Measurements from ENCODE around the gene SLC12A7. TPM values are rescaled to one million over a fixed set of nuclear protein-coding genes. Genes with fewer than 3 reads are reported as not detected.

The SLC12A7 gene
- total and polyA plus RNA-seq, 2 of the 13 experiments (the other 11 are each of a cell fraction or from before 2014, with no cell fraction given) = 14.0 to 18.5 TPM

DNA sequence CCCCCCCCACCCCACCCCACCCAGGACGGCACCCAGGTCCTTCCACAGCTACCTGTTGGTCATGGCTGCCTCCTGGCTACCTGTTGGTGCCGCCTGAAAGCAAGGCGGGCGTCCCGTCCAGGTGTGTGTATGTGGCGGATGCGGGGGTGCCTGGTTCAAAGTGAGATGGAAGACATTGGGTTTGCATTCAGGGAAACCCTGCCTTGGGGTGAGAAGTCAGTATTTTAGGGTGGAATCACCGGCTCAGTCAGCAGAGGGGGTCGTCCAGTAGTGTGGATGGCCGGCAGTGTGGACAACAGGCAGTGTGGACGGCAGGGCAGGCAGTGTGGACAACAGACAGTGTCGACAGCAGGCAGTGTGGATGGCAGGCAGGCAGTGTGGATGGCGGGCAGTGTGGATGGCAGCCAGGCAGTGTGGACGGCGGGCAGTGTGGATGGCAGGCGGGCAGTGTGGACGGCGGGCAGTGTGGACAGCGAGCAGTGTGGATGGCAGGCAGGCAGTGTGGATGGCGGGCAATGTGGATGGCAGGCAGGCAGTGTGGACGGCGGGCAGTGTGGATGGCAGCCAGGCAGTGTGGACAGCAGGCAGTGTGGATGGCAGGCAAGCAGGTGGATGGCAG lies 75.2 kb downstream of the SLC12A7 start:
- no peak overlapping the region for H3K9ac ChIP-seq (ENCODE audit: insufficient read depth, low read depth, low read length)
- no peaks in the 10 kb centered on the region for H3K79me2 ChIP-seq (ENCODE audit: insufficient read depth, low read length)
- in situ Hi-C loops (cut with HindIII; ENCODE audit: extremely low pct_ligation_motif_present, low pct_unique_long_range_greater_than_20kb) = no loop called here
- H3K4me3 ChIP-seq (replicated peaks in 1 of 3; ENCODE audit: insufficient read depth in 1 of 3, low read depth in 2 of 3, low read length in 3 of 3) = no peak overlapping the region
- no peak overlapping the region for H2AFZ ChIP-seq (ENCODE audit: low read length)
- TF ChIP-seq MTA3 (CRISPR knock-in tag; IDR thresholded peaks at IDR 0.05) (no peak), BORCS8-MEF2B (CRISPR knock-in tag; IDR thresholded peaks at IDR 0.05) (no peak), ZNF44 (CRISPR knock-in tag; IDR thresholded peaks at IDR 0.05) (no peak), FOXJ3 (CRISPR knock-in tag; IDR thresholded peaks at IDR 0.05; ENCODE audit: borderline replicate concordance) (no peak), NFKBIZ (CRISPR knock-in tag; IDR thresholded peaks at IDR 0.05) (no peak), YEATS2 (CRISPR knock-in tag; IDR thresholded peaks at IDR 0.05; ENCODE audit: borderline replicate concordance) (no peak), CBX1 (IDR thresholded peaks at IDR 0.05; ENCODE audit: low read depth) (no peak), ZNF772 (CRISPR knock-in tag; IDR thresholded peaks at IDR 0.05) (no peak), ZNF709 (CRISPR knock-in tag; IDR thresholded peaks at IDR 0.05) (no peak), SMAD3 (CRISPR knock-in tag; IDR thresholded peaks at IDR 0.05) (no peak), CREM (IDR thresholded peaks at IDR 0.05) (no peak), CREM (CRISPR knock-in tag; IDR thresholded peaks at IDR 0.05) (no peak), ZNF816 (CRISPR knock-in tag; IDR thresholded peaks at IDR 0.05; ENCODE audit: borderline replicate concordance) (no peak)
- TF ChIP-seq, protein P1, sequence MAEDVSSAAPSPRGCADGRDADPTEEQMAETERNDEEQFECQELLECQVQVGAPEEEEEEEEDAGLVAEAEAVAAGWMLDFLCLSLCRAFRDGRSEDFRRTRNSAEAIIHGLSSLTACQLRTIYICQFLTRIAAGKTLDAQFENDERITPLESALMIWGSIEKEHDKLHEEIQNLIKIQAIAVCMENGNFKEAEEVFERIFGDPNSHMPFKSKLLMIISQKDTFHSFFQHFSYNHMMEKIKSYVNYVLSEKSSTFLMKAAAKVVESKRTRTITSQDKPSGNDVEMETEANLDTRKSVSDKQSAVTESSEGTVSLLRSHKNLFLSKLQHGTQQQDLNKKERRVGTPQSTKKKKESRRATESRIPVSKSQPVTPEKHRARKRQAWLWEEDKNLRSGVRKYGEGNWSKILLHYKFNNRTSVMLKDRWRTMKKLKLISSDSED (CRISPR knock-in tag; IDR thresholded peaks at IDR 0.05) = no peak
- TF ChIP-seq, protein P2, sequence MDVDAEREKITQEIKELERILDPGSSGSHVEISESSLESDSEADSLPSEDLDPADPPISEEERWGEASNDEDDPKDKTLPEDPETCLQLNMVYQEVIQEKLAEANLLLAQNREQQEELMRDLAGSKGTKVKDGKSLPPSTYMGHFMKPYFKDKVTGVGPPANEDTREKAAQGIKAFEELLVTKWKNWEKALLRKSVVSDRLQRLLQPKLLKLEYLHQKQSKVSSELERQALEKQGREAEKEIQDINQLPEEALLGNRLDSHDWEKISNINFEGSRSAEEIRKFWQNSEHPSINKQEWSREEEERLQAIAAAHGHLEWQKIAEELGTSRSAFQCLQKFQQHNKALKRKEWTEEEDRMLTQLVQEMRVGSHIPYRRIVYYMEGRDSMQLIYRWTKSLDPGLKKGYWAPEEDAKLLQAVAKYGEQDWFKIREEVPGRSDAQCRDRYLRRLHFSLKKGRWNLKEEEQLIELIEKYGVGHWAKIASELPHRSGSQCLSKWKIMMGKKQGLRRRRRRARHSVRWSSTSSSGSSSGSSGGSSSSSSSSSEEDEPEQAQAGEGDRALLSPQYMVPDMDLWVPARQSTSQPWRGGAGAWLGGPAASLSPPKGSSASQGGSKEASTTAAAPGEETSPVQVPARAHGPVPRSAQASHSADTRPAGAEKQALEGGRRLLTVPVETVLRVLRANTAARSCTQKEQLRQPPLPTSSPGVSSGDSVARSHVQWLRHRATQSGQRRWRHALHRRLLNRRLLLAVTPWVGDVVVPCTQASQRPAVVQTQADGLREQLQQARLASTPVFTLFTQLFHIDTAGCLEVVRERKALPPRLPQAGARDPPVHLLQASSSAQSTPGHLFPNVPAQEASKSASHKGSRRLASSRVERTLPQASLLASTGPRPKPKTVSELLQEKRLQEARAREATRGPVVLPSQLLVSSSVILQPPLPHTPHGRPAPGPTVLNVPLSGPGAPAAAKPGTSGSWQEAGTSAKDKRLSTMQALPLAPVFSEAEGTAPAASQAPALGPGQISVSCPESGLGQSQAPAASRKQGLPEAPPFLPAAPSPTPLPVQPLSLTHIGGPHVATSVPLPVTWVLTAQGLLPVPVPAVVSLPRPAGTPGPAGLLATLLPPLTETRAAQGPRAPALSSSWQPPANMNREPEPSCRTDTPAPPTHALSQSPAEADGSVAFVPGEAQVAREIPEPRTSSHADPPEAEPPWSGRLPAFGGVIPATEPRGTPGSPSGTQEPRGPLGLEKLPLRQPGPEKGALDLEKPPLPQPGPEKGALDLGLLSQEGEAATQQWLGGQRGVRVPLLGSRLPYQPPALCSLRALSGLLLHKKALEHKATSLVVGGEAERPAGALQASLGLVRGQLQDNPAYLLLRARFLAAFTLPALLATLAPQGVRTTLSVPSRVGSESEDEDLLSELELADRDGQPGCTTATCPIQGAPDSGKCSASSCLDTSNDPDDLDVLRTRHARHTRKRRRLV (CRISPR knock-in tag; IDR thresholded peaks at IDR 0.05) = no peak
- TF ChIP-seq, protein P3, sequence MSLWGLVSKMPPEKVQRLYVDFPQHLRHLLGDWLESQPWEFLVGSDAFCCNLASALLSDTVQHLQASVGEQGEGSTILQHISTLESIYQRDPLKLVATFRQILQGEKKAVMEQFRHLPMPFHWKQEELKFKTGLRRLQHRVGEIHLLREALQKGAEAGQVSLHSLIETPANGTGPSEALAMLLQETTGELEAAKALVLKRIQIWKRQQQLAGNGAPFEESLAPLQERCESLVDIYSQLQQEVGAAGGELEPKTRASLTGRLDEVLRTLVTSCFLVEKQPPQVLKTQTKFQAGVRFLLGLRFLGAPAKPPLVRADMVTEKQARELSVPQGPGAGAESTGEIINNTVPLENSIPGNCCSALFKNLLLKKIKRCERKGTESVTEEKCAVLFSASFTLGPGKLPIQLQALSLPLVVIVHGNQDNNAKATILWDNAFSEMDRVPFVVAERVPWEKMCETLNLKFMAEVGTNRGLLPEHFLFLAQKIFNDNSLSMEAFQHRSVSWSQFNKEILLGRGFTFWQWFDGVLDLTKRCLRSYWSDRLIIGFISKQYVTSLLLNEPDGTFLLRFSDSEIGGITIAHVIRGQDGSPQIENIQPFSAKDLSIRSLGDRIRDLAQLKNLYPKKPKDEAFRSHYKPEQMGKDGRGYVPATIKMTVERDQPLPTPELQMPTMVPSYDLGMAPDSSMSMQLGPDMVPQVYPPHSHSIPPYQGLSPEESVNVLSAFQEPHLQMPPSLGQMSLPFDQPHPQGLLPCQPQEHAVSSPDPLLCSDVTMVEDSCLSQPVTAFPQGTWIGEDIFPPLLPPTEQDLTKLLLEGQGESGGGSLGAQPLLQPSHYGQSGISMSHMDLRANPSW (CRISPR knock-in tag; IDR thresholded peaks at IDR 0.05; ENCODE audit: borderline replicate concordance) = no peak
- no peak for DNase-seq (ENCODE audit: low spot score)
- ATAC-seq = no peak
- H3K4me2 ChIP-seq (ENCODE audit: low read depth, low read length) = no peak overlapping the region
- no peaks in the 10 kb centered on the region for H3K4me1 ChIP-seq (ENCODE audit: insufficient read depth, low read length)
- no peak overlapping the region for H3K27ac ChIP-seq (ENCODE audit: extremely low read length, insufficient read depth, low read length)
- POLR2A ChIA-PET = no interaction called here
- H3K36me3 ChIP-seq (replicated peaks in 1 of 2; ENCODE audit: control insufficient read depth in 1 of 2, insufficient read depth in 2 of 2, low read length in 2 of 2) = no peaks in the 10 kb centered on the region
- no peaks in the 10 kb centered on the region for H3K9me3 ChIP-seq (ENCODE audit: low read length)
- FAIRE-seq = no peak
- WGBS (ENCODE audit: low lambda C conversion rate) = 70% methylated on average over 15 of the region's 22 CpGs
- peaks cover 0 to 3% of the 10 kb centered on the region in 2 experiments; a peak in 2 of 5 replicates for H3K27me3 ChIP-seq (ENCODE audit: control insufficient read depth in 1 of 2, insufficient read depth in 2 of 2, low read length in 2 of 2)
- H4K20me1 ChIP-seq (ENCODE audit: insufficient read depth, low read length) = no peaks in the 10 kb centered on the region
- BruUV-seq (replicated peaks) = no TSS peak
- CTCF ChIA-PET (ENCODE audit: low intra/inter-chr PET ratio, low total read pairs) = no interaction called here
- intact Hi-C loops (cut with micrococcal nuclease; ENCODE audit: unreplicated experiment) = no loop called here
